ENCODE data around the gene SASH1. TPM values are rescaled to one million over a fixed set of nuclear protein-coding genes. Genes with fewer than 3 reads are reported as not detected.

The SASH1 gene
- total and polyA plus RNA-seq, 2 donors (not counting 3 experiments of a cell fraction or from before 2014, with no cell fraction given): 18.5 to 103 TPM

- no peaks in the 10 kb centered on the region for H3K9me1 ChIP-seq (replicated peaks; ENCODE audit: control insufficient read depth, extremely low read depth, insufficient read depth, low read length)
- H3K27ac ChIP-seq (ENCODE audit: insufficient read depth, low read depth, low read length): no peak overlapping the region
- no peaks in the 10 kb centered on the region for H3K27me3 ChIP-seq (ENCODE audit: control insufficient read depth in 2 of 2, insufficient read depth in 2 of 2, low read length in 2 of 2)
- no peak overlapping the region for H3K9ac ChIP-seq (replicated peaks; ENCODE audit: extremely low read depth, insufficient read depth, low read length)
- no peak for TF ChIP-seq POLR2A (IDR thresholded peaks at IDR 0.05; ENCODE audit: low read depth, low read length)
- TF ChIP-seq CTCF (IDR thresholded peaks at IDR 0.05; ENCODE audit: extremely low read depth in 1 of 2, insufficient read depth in 1 of 2, low read depth in 1 of 2, low read length in 2 of 2): no peak
- TF ChIP-seq FOS (IDR thresholded peaks at IDR 0.05; ENCODE audit: borderline replicate concordance, insufficient read depth, low read length): no peak
- TF ChIP-seq MYC (IDR thresholded peaks at IDR 0.05; ENCODE audit: low read depth, low read length): no peak
- TF ChIP-seq EZH2 (IDR thresholded peaks at IDR 0.05; ENCODE audit: borderline replicate concordance, low read depth, low read length, severe bottlenecking): no peak
- no peak for TF ChIP-seq GATA2 (IDR thresholded peaks at IDR 0.05; ENCODE audit: insufficient read depth, insufficient read length, low read depth, low read length)
- TF ChIP-seq, protein P1, sequence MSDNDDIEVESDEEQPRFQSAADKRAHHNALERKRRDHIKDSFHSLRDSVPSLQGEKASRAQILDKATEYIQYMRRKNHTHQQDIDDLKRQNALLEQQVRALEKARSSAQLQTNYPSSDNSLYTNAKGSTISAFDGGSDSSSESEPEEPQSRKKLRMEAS (IDR thresholded peaks at IDR 0.05; ENCODE audit: insufficient read depth, insufficient read length): no peak
- TF ChIP-seq JUN (IDR thresholded peaks at IDR 0.05; ENCODE audit: borderline replicate concordance, insufficient read depth, insufficient read length, low read depth): no peak
- no peak for TF ChIP-seq POLR2AphosphoS5 (IDR thresholded peaks at IDR 0.05; ENCODE audit: insufficient read depth, low read depth, low read length)
- dilution Hi-C loops (cut with MboI; ENCODE audit: extremely low pct_ligation_motif_present, low sequenced_read_pairs) (no loop called here), intact Hi-C loops (cut with micrococcal nuclease) (no loop called here)
- peaks cover 6% of the 10 kb centered on the region for H3K4me1 ChIP-seq (ENCODE audit: control insufficient read depth, extremely low read depth, insufficient read depth, low read length)
- POLR2A ChIA-PET: no interaction called here
- peaks cover 12 to 21% of the 10 kb centered on the region in 2 experiments for H3K36me3 ChIP-seq (ENCODE audit: control insufficient read depth in 2 of 2, extremely low read depth in 1 of 2, insufficient read depth in 2 of 2, low read length in 2 of 2)
- H4K20me1 ChIP-seq (replicated peaks; ENCODE audit: control insufficient read depth, extremely low read depth, insufficient read depth, low read length): no peaks in the 10 kb centered on the region
- H3K9me3 ChIP-seq (replicated peaks; ENCODE audit: control insufficient read depth, insufficient read depth, low read length): no peaks in the 10 kb centered on the region
- CTCF ChIA-PET: interaction anchor here (0.7 to 0.8 kb wide), 2 partner anchors 334 to 424 kb away, joined by 3 read pairs; no protein-coding TSS in a partner anchor
- no peak for DNase-seq (ENCODE audit: low read depth, low spot score)
- FAIRE-seq: no peak
- H2AFZ ChIP-seq (ENCODE audit: low read depth, low read length): no peak overlapping the region
- H3K4me2 ChIP-seq (ENCODE audit: insufficient read depth, low read length): no peak overlapping the region
- BruUV-seq (replicated peaks): no TSS peak
- peaks cover 45% of the 10 kb centered on the region for H3K79me2 ChIP-seq (ENCODE audit: control insufficient read depth, insufficient read depth, low read length)
- H3K4me3 ChIP-seq (replicated peaks in 1 of 3; ENCODE audit: insufficient read depth in 1 of 3, low read depth in 1 of 3, low read length in 3 of 3): no peak overlapping the region
Measured at GRCh38 chr6:148514091-148514845, 171.6 kb downstream of the SASH1 start.

Measured in endothelial cell of umbilical vein (primary cell).